ENCODE results near the gene HOXA6.

HOXA6 gene

GRCh38 chr7:27182861-27183681, 35.5 kb upstream of the HOXA6 start:
- peak overlapping the region; percentile 89 for H3K9ac ChIP-seq (ENCODE audit: low read depth, low read length)
- peaks cover 9% of the 10 kb centered on the region for H3K36me3 ChIP-seq (ENCODE audit: insufficient read depth, low read length)
- H3K27me3 ChIP-seq (ENCODE audit: control insufficient read depth, insufficient read depth, low read length), result no peaks in the 10 kb centered on the region
- peaks cover 54% of the 10 kb centered on the region for H3K4me1 ChIP-seq (ENCODE audit: control insufficient read depth, insufficient read depth, low read length)
- H3K9me3 ChIP-seq (replicated peaks; ENCODE audit: low read length), result no peaks in the 10 kb centered on the region
- H3K4me2 ChIP-seq (ENCODE audit: low read length), result peak overlapping the region; percentile 98
- peak overlapping the region; percentile 83 for H3K4me3 ChIP-seq (ENCODE audit: low read length)

GRCh38 chr7:27182285-27182841, 34.8 kb upstream of the HOXA6 start:
- Histone ChIP-seq H3K36me3 (ENCODE audit: insufficient read depth, low read length) (peaks cover 9% of the 10 kb centered on the region), H3K27me3 (ENCODE audit: control insufficient read depth, insufficient read depth, low read length) (no peaks in the 10 kb centered on the region), H3K9me3 (replicated peaks; ENCODE audit: low read length) (no peaks in the 10 kb centered on the region), H3K4me3 (ENCODE audit: low read length) (peak overlapping the region; percentile 83), H3K9ac (ENCODE audit: low read depth, low read length) (peak overlapping the region; percentile 89), H3K4me1 (ENCODE audit: control insufficient read depth, insufficient read depth, low read length) (peaks cover 54% of the 10 kb centered on the region), H3K4me2 (ENCODE audit: low read length) (peak overlapping the region; percentile 98)

GRCh38 chr7:27181795-27182275, 34.3 kb upstream of the HOXA6 start:
- H3K4me3 ChIP-seq (ENCODE audit: low read length), result peak overlapping the region; percentile 83
- H3K4me1 ChIP-seq (ENCODE audit: control insufficient read depth, insufficient read depth, low read length), result peaks cover 54% of the 10 kb centered on the region
- no peaks in the 10 kb centered on the region for H3K9me3 ChIP-seq (replicated peaks; ENCODE audit: low read length)
- H3K9ac ChIP-seq (ENCODE audit: low read depth, low read length), result peak overlapping the region; percentile 89
- peaks cover 9% of the 10 kb centered on the region for H3K36me3 ChIP-seq (ENCODE audit: insufficient read depth, low read length)
- H3K4me2 ChIP-seq (ENCODE audit: low read length), result peak overlapping the region; percentile 98
- no peaks in the 10 kb centered on the region for H3K27me3 ChIP-seq (ENCODE audit: control insufficient read depth, insufficient read depth, low read length)

- Histone ChIP-seq H3K27me3 (ENCODE audit: control insufficient read depth, insufficient read depth, low read length) (no peaks in the 10 kb centered on the region), H3K9ac (ENCODE audit: low read depth, low read length) (peak overlapping the region; percentile 97)
Observed at GRCh38 chr7:27180431-27181420, 33.2 kb upstream of the HOXA6 start.

GRCh38 chr7:27179503-27180430, 32.2 kb upstream of the HOXA6 start:
- Histone ChIP-seq H3K9ac (ENCODE audit: low read depth, low read length) (peak overlapping the region; percentile 97), H3K9me3 (replicated peaks; ENCODE audit: low read length) (no peaks in the 10 kb centered on the region), H3K36me3 (ENCODE audit: insufficient read depth, low read length) (peaks cover 14% of the 10 kb centered on the region), H3K4me1 (ENCODE audit: control insufficient read depth, insufficient read depth, low read length) (peaks cover 63% of the 10 kb centered on the region), H3K4me3 (ENCODE audit: low read length) (peak overlapping the region; percentile 88), H3K4me2 (ENCODE audit: low read length) (peak overlapping the region; percentile 98), H3K27me3 (ENCODE audit: control insufficient read depth, insufficient read depth, low read length) (no peaks in the 10 kb centered on the region)

More at GRCh38 chr7:27180431-27181420, 33.2 kb upstream of the HOXA6 start:
- H3K36me3 ChIP-seq (ENCODE audit: insufficient read depth, low read length), result peaks cover 14% of the 10 kb centered on the region
- H3K4me2 ChIP-seq (ENCODE audit: low read length), result peak overlapping the region; percentile 98
- H3K4me3 ChIP-seq (ENCODE audit: low read length), result peak overlapping the region; percentile 88
- no peaks in the 10 kb centered on the region for H3K9me3 ChIP-seq (replicated peaks; ENCODE audit: low read length)
- peaks cover 58% of the 10 kb centered on the region for H3K4me1 ChIP-seq (ENCODE audit: control insufficient read depth, insufficient read depth, low read length)

GRCh38 chr7:27179030-27179429, 31.5 kb upstream of the HOXA6 start:
- Histone ChIP-seq H3K4me1 (ENCODE audit: control insufficient read depth, insufficient read depth, low read length) (peaks cover 71% of the 10 kb centered on the region), H3K9ac (ENCODE audit: low read depth, low read length) (peak overlapping the region; percentile 97), H3K4me3 (ENCODE audit: low read length) (peak overlapping the region; percentile 88), H3K27me3 (ENCODE audit: control insufficient read depth, insufficient read depth, low read length) (no peaks in the 10 kb centered on the region), H3K9me3 (replicated peaks; ENCODE audit: low read length) (no peaks in the 10 kb centered on the region), H3K4me2 (ENCODE audit: low read length) (peak overlapping the region; percentile 98), H3K36me3 (ENCODE audit: insufficient read depth, low read length) (peaks cover 14% of the 10 kb centered on the region)

GRCh38 chr7:27178366-27178765, 30.8 kb upstream of the HOXA6 start:
- H3K9me3 ChIP-seq (replicated peaks; ENCODE audit: low read length), result no peaks in the 10 kb centered on the region
- H3K4me3 ChIP-seq (ENCODE audit: low read length), result peak overlapping the region; percentile 88

GRCh38 chr7:27177795-27178320, 30.3 kb upstream of the HOXA6 start:
- Histone ChIP-seq H3K9ac (ENCODE audit: low read depth, low read length) (peak overlapping the region; percentile 97), H3K9me3 (replicated peaks; ENCODE audit: low read length) (no peaks in the 10 kb centered on the region), H3K27me3 (ENCODE audit: control insufficient read depth, insufficient read depth, low read length) (no peaks in the 10 kb centered on the region), H3K4me1 (ENCODE audit: control insufficient read depth, insufficient read depth, low read length) (peaks cover 70% of the 10 kb centered on the region), H3K36me3 (ENCODE audit: insufficient read depth, low read length) (peaks cover 14% of the 10 kb centered on the region), H3K4me2 (ENCODE audit: low read length) (peak overlapping the region; percentile 98), H3K4me3 (ENCODE audit: low read length) (peak overlapping the region; percentile 88)

More at GRCh38 chr7:27178366-27178765, 30.8 kb upstream of the HOXA6 start:
- Histone ChIP-seq H3K27me3 (ENCODE audit: control insufficient read depth, insufficient read depth, low read length) (no peaks in the 10 kb centered on the region), H3K4me2 (ENCODE audit: low read length) (peak overlapping the region; percentile 98), H3K36me3 (ENCODE audit: insufficient read depth, low read length) (peaks cover 14% of the 10 kb centered on the region), H3K4me1 (ENCODE audit: control insufficient read depth, insufficient read depth, low read length) (peaks cover 71% of the 10 kb centered on the region), H3K9ac (ENCODE audit: low read depth, low read length) (peak overlapping the region; percentile 97)

GRCh38 chr7:27176962-27177794, 29.6 kb upstream of the HOXA6 start:
- peak overlapping the region; percentile 97 for H3K9ac ChIP-seq (ENCODE audit: low read depth, low read length)
- H3K4me2 ChIP-seq (ENCODE audit: low read length), result peak overlapping the region; percentile 98
- peak overlapping the region; percentile 88 for H3K4me3 ChIP-seq (ENCODE audit: low read length)
- H3K9me3 ChIP-seq (replicated peaks; ENCODE audit: low read length), result no peaks in the 10 kb centered on the region
- H3K4me1 ChIP-seq (ENCODE audit: control insufficient read depth, insufficient read depth, low read length), result peaks cover 68% of the 10 kb centered on the region
- H3K27me3 ChIP-seq (ENCODE audit: control insufficient read depth, insufficient read depth, low read length), result no peaks in the 10 kb centered on the region
- peaks cover 9% of the 10 kb centered on the region for H3K36me3 ChIP-seq (ENCODE audit: insufficient read depth, low read length)
